Thymus (tissue), 11 donors: ENCODE results near the gene CEACAM20. TPM values are rescaled to one million over a fixed set of nuclear protein-coding genes. Genes with fewer than 3 reads are reported as not detected.
"Not testable (repeated sequence)": the region's sequence is repeated elsewhere in the genome, so short reads cannot be mapped to it uniquely, and the experiment has no call there.

Experiments
- DNase-seq, 9 donors: peaks; one replicate each; pipeline ENCODE4 v3.0.0-alpha.2; 2013; ENCODE audit warnings: low spot score in 9 of 9, low read depth in 6 of 9, missing footprints in 1 of 9
- H3K27ac ChIP-seq, 2 donors: one replicate each; pipeline ENCODE4 v1.5.1; 2013; ENCODE audit warnings: control low read depth in 1 of 2, low read depth in 1 of 2, low read length in 1 of 2, mild to moderate bottlenecking in 1 of 2, moderate library complexity in 1 of 2
- H3K27me3 ChIP-seq, 2 donors: one replicate each; pipeline ENCODE4 v1.5.1; 2013; ENCODE audit warnings: low read length in 1 of 2; ENCODE audit not compliant: control insufficient read depth in 2 of 2, insufficient read depth in 1 of 2
- H3K36me3 ChIP-seq, 2 donors: one replicate each; pipeline ENCODE4 v1.5.1; 2013; ENCODE audit warnings: low read length in 1 of 2, mild to moderate bottlenecking in 1 of 2, moderate library complexity in 1 of 2; ENCODE audit not compliant: control insufficient read depth in 2 of 2, insufficient read depth in 2 of 2
- H3K4me1 ChIP-seq, 2 donors: one replicate each; pipeline ENCODE4 v1.5.1; 2013; ENCODE audit warnings: low read length in 2 of 2; ENCODE audit not compliant: control insufficient read depth in 2 of 2, insufficient read depth in 2 of 2
- H3K4me3 ChIP-seq, 2 donors: one replicate each; pipeline ENCODE4 v1.5.1; 2013; ENCODE audit warnings: low read length in 2 of 2, control low read depth in 1 of 2, mild to moderate bottlenecking in 1 of 2
- H3K9me3 ChIP-seq, 2 donors: one replicate each; pipeline ENCODE4 v1.5.1; 2013; ENCODE audit warnings: low read length in 1 of 2, mild to moderate bottlenecking in 1 of 2; ENCODE audit not compliant: control insufficient read depth in 2 of 2, insufficient read depth in 1 of 2
- WGBS: extraction: QIAGEN DNeasy Blood & Tissue Kit; methylation state at CpG from one replicate; pipeline ENCODE4 v1.1.7; 2013; 5-methylcytosine and 5-hydroxymethylcytosine counted together
- polyA plus RNA-seq: library from polyadenylated mRNA; stranded (reverse); fragments of 200-250 nt; gene quantifications from one replicate; pipeline ENCODE4 v1.2.3, GENCODE V29; 2013
- total RNA-seq: library from RNA; stranded (reverse); fragments of 120-200 nt; gene quantifications from one replicate; pipeline ENCODE4 v1.2.4, GENCODE V29; 2013
- donor health status: healthy.

CEACAM20 gene
- total and polyA plus RNA-seq, 2 donors: 0.05 TPM

DNA sequence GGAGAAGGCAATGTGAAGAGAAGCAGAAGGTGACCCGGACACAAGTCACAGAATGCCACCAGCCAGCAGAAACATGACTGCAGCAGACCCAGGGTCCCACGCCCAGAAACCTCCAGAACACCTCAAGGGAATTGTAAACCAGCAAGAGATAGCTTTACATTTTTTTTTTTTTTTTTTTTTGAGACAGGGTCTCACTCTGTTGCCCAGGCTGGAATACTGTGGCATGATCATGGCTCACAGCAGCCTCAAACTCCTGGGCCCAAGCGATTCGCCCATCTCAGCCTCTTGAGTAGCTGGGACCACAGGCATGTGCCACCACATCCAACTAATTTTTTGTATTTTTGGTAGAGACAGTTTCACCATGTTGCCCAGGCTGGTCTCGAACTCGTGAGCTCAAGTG lies 10.5 kb upstream of the CEACAM20 start:
- Histone ChIP-seq H3K27ac (no peak overlapping the region), H3K36me3 (no peaks in the 10 kb centered on the region), H3K4me1 (no peaks in the 10 kb centered on the region), H3K4me3 (no peak overlapping the region), H3K27me3 (no peaks in the 10 kb centered on the region), H3K9me3 (peaks cover 0 to 2% of the 10 kb centered on the region in 2 donors)
- no peak for DNase-seq
- 91% methylated on average over 6 of the region's 6 CpGs for WGBS

DNA sequence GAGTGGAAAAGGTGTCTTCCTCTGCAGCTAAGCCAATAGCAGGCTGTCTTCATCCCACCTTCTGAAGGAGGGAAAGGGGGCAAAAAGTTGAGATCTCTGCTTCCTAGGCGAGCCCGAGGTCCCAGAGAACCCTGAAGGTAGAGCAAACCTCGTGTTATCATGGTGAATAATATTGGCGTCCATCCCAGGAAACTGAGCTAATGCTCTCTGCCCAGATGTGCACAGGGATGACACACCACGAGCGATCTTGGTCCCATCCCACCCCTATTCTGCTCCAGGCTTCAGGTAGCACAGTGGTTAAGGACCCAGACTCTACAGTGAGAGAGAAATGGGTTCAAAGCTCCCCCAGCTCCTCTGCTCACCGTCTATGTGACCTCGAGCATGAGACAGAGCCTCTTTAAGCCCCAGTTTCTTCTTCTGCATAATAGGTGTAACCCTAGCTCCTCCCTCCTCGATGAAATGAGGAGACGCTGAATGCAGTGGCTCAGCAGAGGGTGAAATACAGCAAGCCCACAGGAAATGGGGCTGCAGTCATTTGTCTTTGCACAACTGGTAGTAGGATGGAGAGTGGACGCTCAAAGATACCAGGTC lies 9.9 kb upstream of the CEACAM20 start:
- no peaks in the 10 kb centered on the region for H3K4me1 ChIP-seq
- H3K4me3 ChIP-seq: no peak overlapping the region
- no peaks in the 10 kb centered on the region for H3K27me3 ChIP-seq
- H3K9me3 ChIP-seq: peaks cover 0 to 5% of the 10 kb centered on the region in 2 donors
- no peak overlapping the region for H3K27ac ChIP-seq
- WGBS: 82% methylated on average over 11 of the region's 11 CpGs
- H3K36me3 ChIP-seq: no peaks in the 10 kb centered on the region
- no peak for DNase-seq

DNA sequence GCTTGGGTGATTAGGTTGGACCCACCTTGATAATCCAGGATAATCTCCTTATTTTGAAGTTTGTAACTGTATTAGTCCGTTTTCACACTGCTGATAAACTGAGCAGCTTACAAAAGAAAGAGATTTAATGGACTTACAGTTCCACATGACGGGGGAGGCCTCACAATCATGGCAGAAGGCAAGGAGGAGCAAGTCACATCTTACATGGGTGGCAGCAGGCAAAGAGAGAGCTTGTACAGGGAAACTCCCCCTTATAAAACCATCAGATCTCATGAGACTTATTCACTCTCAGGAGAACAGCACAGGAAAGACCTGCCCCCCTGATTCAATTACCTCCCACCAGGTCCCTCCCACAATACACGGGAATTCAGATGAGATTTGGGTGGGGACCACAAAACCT lies 5.9 kb upstream of the CEACAM20 start:
- not testable (repeated sequence) for H3K36me3 ChIP-seq, DNase-seq, H3K9me3 ChIP-seq, H3K27ac ChIP-seq, H3K27me3 ChIP-seq, H3K4me3 ChIP-seq, H3K4me1 ChIP-seq
- 65% methylated on average over 3 of the region's 3 CpGs for WGBS

GRCh38 chr19:44532819-44533218 lies 3.3 kb upstream of the CEACAM20 start:
- DNase-seq: no peak
- 89% methylated on average over 5 of the region's 5 CpGs for WGBS
- no peak overlapping the region for H3K4me3 ChIP-seq

DNA sequence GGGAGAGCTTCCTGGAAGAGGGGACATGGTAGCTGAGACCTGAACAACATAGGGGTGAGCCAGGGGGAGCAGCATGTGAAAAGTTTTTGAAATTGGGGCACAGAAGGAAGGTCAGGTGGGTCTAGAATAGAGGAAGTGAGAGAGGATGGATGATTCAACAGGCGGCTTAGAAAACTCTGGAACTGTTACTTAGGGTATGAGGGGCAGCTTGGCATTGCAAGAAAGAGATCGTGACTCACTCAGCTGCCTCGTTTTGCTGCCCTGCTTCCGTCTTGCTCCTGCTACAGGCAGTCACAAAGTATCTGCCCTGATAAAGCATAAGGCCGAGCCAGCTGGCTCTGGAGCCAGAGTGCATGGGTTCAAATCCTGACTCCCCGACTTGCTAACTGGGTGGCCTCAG lies 1.3 kb upstream of the CEACAM20 start:
- Histone ChIP-seq H3K27ac (no peak overlapping the region), H3K27me3 (no peaks in the 10 kb centered on the region), H3K4me1 (no peaks in the 10 kb centered on the region), H3K9me3 (peaks cover 0 to 5% of the 10 kb centered on the region in 2 donors), H3K36me3 (no peaks in the 10 kb centered on the region), H3K4me3 (no peak overlapping the region)
- 77% methylated on average over 6 of the region's 6 CpGs for WGBS
- DNase-seq: no peak

More at GRCh38 chr19:44532819-44533218, 3.3 kb upstream of the CEACAM20 start:
- no peaks in the 10 kb centered on the region for H3K27me3 ChIP-seq
- peaks cover 0 to 5% of the 10 kb centered on the region in 2 donors for H3K9me3 ChIP-seq
- no peaks in the 10 kb centered on the region for H3K4me1 ChIP-seq
- H3K36me3 ChIP-seq: no peaks in the 10 kb centered on the region
- no peak overlapping the region for H3K27ac ChIP-seq

GRCh38 chr19:44527554-44527953 lies 1.9 kb downstream of the CEACAM20 start:
- Histone ChIP-seq H3K27me3 (no peaks in the 10 kb centered on the region), H3K36me3 (no peaks in the 10 kb centered on the region), H3K4me3 (no peak overlapping the region), H3K27ac (no peak overlapping the region), H3K4me1 (no peaks in the 10 kb centered on the region), H3K9me3 (no peaks in the 10 kb centered on the region)
- WGBS: 81% methylated on average over 7 of the region's 7 CpGs
- no peak for DNase-seq

DNA sequence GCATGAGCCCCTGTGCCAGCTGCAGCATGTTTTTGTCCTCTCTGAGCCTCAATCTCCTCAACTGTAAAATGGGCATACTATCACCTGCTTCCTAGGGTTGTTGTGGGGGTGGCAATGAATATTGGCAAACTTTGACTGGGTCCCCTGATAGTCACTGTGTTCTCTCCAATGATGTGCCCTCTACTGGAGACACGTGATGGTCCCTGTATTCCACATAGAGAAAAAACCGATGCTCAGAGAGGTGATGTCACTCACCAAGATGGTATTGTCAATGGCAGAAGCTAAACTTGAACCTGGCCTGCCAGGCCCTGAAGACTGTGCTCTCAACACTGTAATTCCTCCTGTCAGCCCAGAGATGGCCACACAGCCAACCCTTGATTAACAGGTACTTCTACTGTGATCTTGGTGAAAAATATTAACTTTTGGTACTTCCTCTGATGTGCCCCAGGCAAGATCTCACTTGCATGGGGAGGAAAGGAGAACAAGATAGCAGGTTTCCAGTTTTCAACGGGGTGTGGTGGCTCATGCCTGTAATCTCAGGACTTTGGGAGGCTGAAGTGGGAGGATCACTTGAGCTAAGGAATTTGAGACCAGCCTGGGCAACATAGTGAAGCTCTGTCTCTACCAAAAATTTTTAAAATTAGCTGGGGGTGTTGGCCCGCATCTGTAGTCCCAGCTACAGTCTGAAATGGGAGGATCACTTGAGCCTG lies 3.6 kb downstream of the CEACAM20 start:
- Histone ChIP-seq H3K9me3 (no peaks in the 10 kb centered on the region), H3K36me3 (no peaks in the 10 kb centered on the region), H3K4me1 (no peaks in the 10 kb centered on the region), H3K27me3 (no peaks in the 10 kb centered on the region), H3K4me3 (no peak overlapping the region), H3K27ac (no peak overlapping the region)
- no peak for DNase-seq
- 33% methylated on average over 4 of the region's 4 CpGs for WGBS

- peaks cover 0 to 2% of the 10 kb centered on the region in 2 donors for H3K9me3 ChIP-seq
- no peak overlapping the region for H3K27ac ChIP-seq
- H3K4me1 ChIP-seq: no peaks in the 10 kb centered on the region
- H3K4me3 ChIP-seq: no peak overlapping the region
- 95% methylated on average over 2 of the region's 2 CpGs for WGBS
- H3K36me3 ChIP-seq: no peaks in the 10 kb centered on the region
- no peaks in the 10 kb centered on the region for H3K27me3 ChIP-seq
- DNase-seq: no peak
Observed at GRCh38 chr19:44521370-44521769, 8.1 kb downstream of the CEACAM20 start.

DNA sequence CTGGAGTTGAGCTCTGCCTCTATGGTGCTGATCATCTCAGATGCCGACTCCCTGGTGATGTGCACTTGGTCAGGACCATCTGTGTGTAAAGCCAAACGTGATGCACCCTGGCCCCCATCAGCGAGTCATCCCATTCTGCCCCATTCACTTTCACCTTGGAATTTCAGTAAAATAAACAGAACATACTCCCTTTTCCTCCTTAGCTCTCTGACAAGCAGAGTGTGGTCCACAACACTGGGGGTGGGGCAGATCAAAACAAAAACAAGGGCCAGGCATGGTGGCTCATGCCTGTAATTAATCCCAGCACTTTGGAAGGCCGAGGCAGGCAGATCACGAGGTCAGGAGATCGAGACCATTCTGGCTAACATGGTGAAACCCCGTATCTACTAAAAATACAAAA lies 12.3 kb downstream of the CEACAM20 start:
- H3K27ac ChIP-seq: no peak overlapping the region
- H3K4me3 ChIP-seq: no peak overlapping the region
- no peak for DNase-seq
- peaks cover 0 to 2% of the 10 kb centered on the region in 2 donors for H3K9me3 ChIP-seq
- WGBS: 88% methylated on average over 7 of the region's 7 CpGs
- no peaks in the 10 kb centered on the region for H3K4me1 ChIP-seq
- H3K27me3 ChIP-seq: no peaks in the 10 kb centered on the region
- no peaks in the 10 kb centered on the region for H3K36me3 ChIP-seq
